Dermis blood vessel endothelial cell (primary cell): ENCODE measurements around the gene GRHL1. TPM values are rescaled to one million over a fixed set of nuclear protein-coding genes. Genes with fewer than 3 reads are reported as not detected.
A peak's percentile ranks its signal among the peaks of the same experiment; 100 is the strongest.

Source experiments
- DNase-seq: peaks from one replicate; pipeline ENCODE4 v3.0.0; 2010
- total RNA-seq: library from RNA; depleted of rRNA; stranded (reverse); fragments of >200 nt; gene quantifications from 2 replicates; pipeline ENCODE4 v1.2.3, GENCODE V29; 2014

The GRHL1 gene
- total RNA-seq, 1 donor from 2014 or later: 0.85 TPM

- DNase-seq: no peak
These were observed 21.4 kb downstream of the GRHL1 start for GRCh38 chr2:9972621-9973479.

GRCh38 chr2:9973690-9974089 is 22.2 kb downstream of the GRHL1 start:
- no peak for DNase-seq

GRCh38 chr2:9974343-9974742 is 22.9 kb downstream of the GRHL1 start:
- no peak for DNase-seq

GRCh38 chr2:9975328-9975727 is 23.8 kb downstream of the GRHL1 start:
- no peak for DNase-seq

- peak; percentile 97 for DNase-seq
These were observed 24.4 kb downstream of the GRHL1 start for GRCh38 chr2:9975805-9976447.

GRCh38 chr2:9979977-9980376 is 28.5 kb downstream of the GRHL1 start:
- no peak for DNase-seq

- no peak for DNase-seq
These were observed 29.0 kb downstream of the GRHL1 start for GRCh38 chr2:9980520-9980919.

GRCh38 chr2:9981655-9982054 is 30.2 kb downstream of the GRHL1 start:
- DNase-seq: no peak

- DNase-seq: no peak
These were observed 30.8 kb downstream of the GRHL1 start for GRCh38 chr2:9982248-9982647.

GRCh38 chr2:9982891-9983290 is 31.4 kb downstream of the GRHL1 start:
- no peak for DNase-seq

GRCh38 chr2:9983401-9984216 is 32.1 kb downstream of the GRHL1 start:
- DNase-seq: no peak

- DNase-seq: peak; percentile 77
These were observed 32.8 kb downstream of the GRHL1 start for GRCh38 chr2:9984217-9984739.

- DNase-seq: no peak
These were observed 33.5 kb downstream of the GRHL1 start for GRCh38 chr2:9984871-9985480.

GRCh38 chr2:9985531-9986328 is 34.2 kb downstream of the GRHL1 start:
- DNase-seq: no peak

- no peak for DNase-seq
These were observed 36.8 kb downstream of the GRHL1 start for GRCh38 chr2:9988320-9988719.

GRCh38 chr2:9990736-9991135 is 39.2 kb downstream of the GRHL1 start:
- peak; percentile 48 for DNase-seq

- DNase-seq: peak; percentile 21
These were observed 39.7 kb downstream of the GRHL1 start for GRCh38 chr2:9991221-9991620.

GRCh38 chr2:9991829-9992273 is 40.4 kb downstream of the GRHL1 start:
- DNase-seq: peak; percentile 78

- no peak for DNase-seq
These were observed 41.1 kb downstream of the GRHL1 start for GRCh38 chr2:9992427-9993187.

- peak; percentile 42 for DNase-seq
These were observed 42.1 kb downstream of the GRHL1 start for GRCh38 chr2:9993488-9994165.
